ENCODE measurements around the gene CACNG1. TPM values are rescaled to one million over a fixed set of nuclear protein-coding genes. Genes with fewer than 3 reads are reported as not detected.

The CACNG1 gene
- total RNA-seq, 1 experiment from 2014 or later: not detected

DNA sequence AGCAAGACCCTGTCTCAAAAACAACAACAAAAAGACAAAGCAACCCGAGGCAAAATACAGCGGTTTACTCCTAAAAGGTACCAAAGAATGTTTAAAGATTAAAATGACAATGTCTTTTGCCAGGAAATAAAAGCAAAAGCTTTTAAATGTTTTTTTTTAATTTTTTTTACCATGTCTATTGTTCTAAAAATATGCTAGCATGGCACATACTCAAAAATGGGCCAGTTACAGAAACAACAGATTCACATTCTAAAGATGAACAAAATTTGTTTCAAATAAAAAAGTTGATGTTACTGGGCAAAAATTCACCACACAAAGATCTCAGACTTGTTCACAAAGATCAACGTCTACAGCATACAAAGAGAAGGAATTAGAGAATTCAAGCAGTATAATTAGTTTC lies 41.1 kb downstream of the CACNG1 start:
- intact Hi-C loops (cut with micrococcal nuclease; ENCODE audit: unreplicated experiment): no loop called here
- H3K27ac ChIP-seq (ENCODE audit: low read depth, low read length, poor library complexity, severe bottlenecking): no peak overlapping the region
- H3K36me3 ChIP-seq (ENCODE audit: insufficient read depth, low read length, poor library complexity, severe bottlenecking): no peaks in the 10 kb centered on the region
- no peaks in the 10 kb centered on the region for H3K4me1 ChIP-seq (ENCODE audit: insufficient read depth, low read length, poor library complexity, severe bottlenecking)
- no peak overlapping the region for H3K4me3 ChIP-seq (ENCODE audit: low read depth, low read length, poor library complexity, severe bottlenecking)
- H3K9me3 ChIP-seq (ENCODE audit: low read depth, low read length, poor library complexity, severe bottlenecking): no peaks in the 10 kb centered on the region
- H3K27me3 ChIP-seq (replicated peaks; ENCODE audit: insufficient read depth, low read depth, low read length, poor library complexity): no peaks in the 10 kb centered on the region
- BruUV-seq (replicated peaks): no TSS peak
- no peak for DNase-seq (ENCODE audit: low spot score)
- POLR2A ChIA-PET (ENCODE audit: low non-redundant PET): no interaction called here
- CTCF ChIA-PET: no interaction called here
- no peak for TF ChIP-seq EZH2 (IDR thresholded peaks at IDR 0.05; ENCODE audit: borderline replicate concordance, low read depth, low read length, poor library complexity, severe bottlenecking)
- TF ChIP-seq, protein P1, sequence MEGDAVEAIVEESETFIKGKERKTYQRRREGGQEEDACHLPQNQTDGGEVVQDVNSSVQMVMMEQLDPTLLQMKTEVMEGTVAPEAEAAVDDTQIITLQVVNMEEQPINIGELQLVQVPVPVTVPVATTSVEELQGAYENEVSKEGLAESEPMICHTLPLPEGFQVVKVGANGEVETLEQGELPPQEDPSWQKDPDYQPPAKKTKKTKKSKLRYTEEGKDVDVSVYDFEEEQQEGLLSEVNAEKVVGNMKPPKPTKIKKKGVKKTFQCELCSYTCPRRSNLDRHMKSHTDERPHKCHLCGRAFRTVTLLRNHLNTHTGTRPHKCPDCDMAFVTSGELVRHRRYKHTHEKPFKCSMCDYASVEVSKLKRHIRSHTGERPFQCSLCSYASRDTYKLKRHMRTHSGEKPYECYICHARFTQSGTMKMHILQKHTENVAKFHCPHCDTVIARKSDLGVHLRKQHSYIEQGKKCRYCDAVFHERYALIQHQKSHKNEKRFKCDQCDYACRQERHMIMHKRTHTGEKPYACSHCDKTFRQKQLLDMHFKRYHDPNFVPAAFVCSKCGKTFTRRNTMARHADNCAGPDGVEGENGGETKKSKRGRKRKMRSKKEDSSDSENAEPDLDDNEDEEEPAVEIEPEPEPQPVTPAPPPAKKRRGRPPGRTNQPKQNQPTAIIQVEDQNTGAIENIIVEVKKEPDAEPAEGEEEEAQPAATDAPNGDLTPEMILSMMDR (conservative IDR thresholded peaks at IDR 0.05; ENCODE audit: low read depth, low read length): no peak

- Histone ChIP-seq H3K36me3 (ENCODE audit: insufficient read depth, low read length, poor library complexity, severe bottlenecking) (no peaks in the 10 kb centered on the region), H3K4me3 (ENCODE audit: low read depth, low read length, poor library complexity, severe bottlenecking) (no peak overlapping the region), H3K27me3 (replicated peaks; ENCODE audit: insufficient read depth, low read depth, low read length, poor library complexity) (no peaks in the 10 kb centered on the region), H3K4me1 (ENCODE audit: insufficient read depth, low read length, poor library complexity, severe bottlenecking) (no peaks in the 10 kb centered on the region), H3K27ac (ENCODE audit: low read depth, low read length, poor library complexity, severe bottlenecking) (no peak overlapping the region), H3K9me3 (ENCODE audit: low read depth, low read length, poor library complexity, severe bottlenecking) (no peaks in the 10 kb centered on the region)
- TF ChIP-seq EZH2 (IDR thresholded peaks at IDR 0.05; ENCODE audit: borderline replicate concordance, low read depth, low read length, poor library complexity, severe bottlenecking): no peak
- TF ChIP-seq, protein P1 (conservative IDR thresholded peaks at IDR 0.05; ENCODE audit: low read depth, low read length): no peak
- POLR2A ChIA-PET (ENCODE audit: low non-redundant PET): interaction anchor here (0.6 kb wide), 1 partner anchor 269 kb away, joined by 3 read pairs; no protein-coding TSS in a partner anchor
- no peak for DNase-seq (ENCODE audit: low spot score)
- CTCF ChIA-PET: no interaction called here
- intact Hi-C loops (cut with micrococcal nuclease; ENCODE audit: unreplicated experiment): no loop called here
- BruUV-seq (replicated peaks): no TSS peak
These were observed 44.3 kb downstream of the CACNG1 start for GRCh38 chr17:67088639-67089038.

DNA sequence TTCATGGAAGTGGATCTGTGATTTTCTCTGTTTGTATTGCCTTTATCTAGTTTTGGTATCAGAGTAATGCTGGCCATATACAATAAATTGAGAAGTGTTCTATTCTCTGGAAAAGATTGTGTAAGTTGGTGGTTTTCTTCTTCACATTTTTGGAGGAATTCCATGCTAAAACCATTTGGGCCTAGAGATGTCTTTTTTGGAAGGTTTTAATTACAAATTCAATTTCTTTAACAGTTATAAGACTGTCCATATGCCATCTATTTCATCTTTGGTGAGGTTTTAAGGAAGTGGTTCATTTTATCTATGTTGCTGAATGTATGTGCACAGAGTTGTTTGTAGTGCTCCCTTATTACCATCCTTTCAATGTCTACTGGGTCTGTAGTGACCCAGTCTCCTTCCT lies 46.0 kb downstream of the CACNG1 start:
- Histone ChIP-seq H3K4me3 (ENCODE audit: low read depth, low read length, poor library complexity, severe bottlenecking) (no peak overlapping the region), H3K36me3 (ENCODE audit: insufficient read depth, low read length, poor library complexity, severe bottlenecking) (no peaks in the 10 kb centered on the region), H3K27me3 (replicated peaks; ENCODE audit: insufficient read depth, low read depth, low read length, poor library complexity) (no peaks in the 10 kb centered on the region), H3K27ac (ENCODE audit: low read depth, low read length, poor library complexity, severe bottlenecking) (no peak overlapping the region), H3K4me1 (ENCODE audit: insufficient read depth, low read length, poor library complexity, severe bottlenecking) (no peaks in the 10 kb centered on the region), H3K9me3 (ENCODE audit: low read depth, low read length, poor library complexity, severe bottlenecking) (no peaks in the 10 kb centered on the region)
- TF ChIP-seq, protein P1 (conservative IDR thresholded peaks at IDR 0.05; ENCODE audit: low read depth, low read length): no peak
- CTCF ChIA-PET: no interaction called here
- DNase-seq (ENCODE audit: low spot score): no peak
- intact Hi-C loops (cut with micrococcal nuclease; ENCODE audit: unreplicated experiment): no loop called here
- no TSS peak for BruUV-seq (replicated peaks)
- POLR2A ChIA-PET (ENCODE audit: low non-redundant PET): no interaction called here
